GM12864 (cell line): ENCODE results near the gene TP53BP1.
A peak's percentile ranks its signal among the peaks of the same experiment; 100 is the strongest.

Source experiments
- DNase-seq: peaks from one replicate; pipeline ENCODE4 v3.0.0-alpha.2; 2011; ENCODE audit warnings: low read depth
- H3K4me3 ChIP-seq: 2 replicates; pipeline ENCODE4 v1.5.1; 2011; ENCODE audit warnings: mild to moderate bottlenecking, low read depth, low read length, control low read depth
- TF ChIP-seq, protein P1 (sequence below): IDR thresholded peaks from 2 replicates; pipeline ENCODE4 v1.5.1; 2011; ENCODE audit warnings: low read depth, mild to moderate bottlenecking, moderate library complexity, low read length, control low read depth, inconsistent platforms; ENCODE audit errors: missing control alignments

The TP53BP1 gene

DNA sequence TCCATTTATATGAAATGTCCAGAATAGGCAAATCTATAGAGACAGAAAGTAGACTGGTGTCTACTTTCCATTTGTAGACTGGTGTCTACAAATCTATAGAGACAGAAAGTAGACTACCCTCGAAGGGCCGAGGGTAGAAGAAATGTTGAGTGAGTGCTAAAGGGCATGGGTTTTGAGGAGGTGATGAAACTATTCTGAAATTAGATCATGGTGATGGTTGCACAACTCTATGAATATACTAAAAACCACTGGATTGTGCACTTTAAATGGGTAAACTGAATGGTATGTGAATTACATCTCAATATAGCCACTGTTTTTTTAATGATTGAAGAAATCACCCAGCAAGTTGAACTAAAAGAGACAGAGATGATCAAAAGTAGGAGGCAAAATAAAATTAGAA is 27.9 kb downstream of the TP53BP1 start:
- H3K4me3 ChIP-seq: no peak overlapping the region
- DNase-seq: no peak
- TF ChIP-seq, protein P1, sequence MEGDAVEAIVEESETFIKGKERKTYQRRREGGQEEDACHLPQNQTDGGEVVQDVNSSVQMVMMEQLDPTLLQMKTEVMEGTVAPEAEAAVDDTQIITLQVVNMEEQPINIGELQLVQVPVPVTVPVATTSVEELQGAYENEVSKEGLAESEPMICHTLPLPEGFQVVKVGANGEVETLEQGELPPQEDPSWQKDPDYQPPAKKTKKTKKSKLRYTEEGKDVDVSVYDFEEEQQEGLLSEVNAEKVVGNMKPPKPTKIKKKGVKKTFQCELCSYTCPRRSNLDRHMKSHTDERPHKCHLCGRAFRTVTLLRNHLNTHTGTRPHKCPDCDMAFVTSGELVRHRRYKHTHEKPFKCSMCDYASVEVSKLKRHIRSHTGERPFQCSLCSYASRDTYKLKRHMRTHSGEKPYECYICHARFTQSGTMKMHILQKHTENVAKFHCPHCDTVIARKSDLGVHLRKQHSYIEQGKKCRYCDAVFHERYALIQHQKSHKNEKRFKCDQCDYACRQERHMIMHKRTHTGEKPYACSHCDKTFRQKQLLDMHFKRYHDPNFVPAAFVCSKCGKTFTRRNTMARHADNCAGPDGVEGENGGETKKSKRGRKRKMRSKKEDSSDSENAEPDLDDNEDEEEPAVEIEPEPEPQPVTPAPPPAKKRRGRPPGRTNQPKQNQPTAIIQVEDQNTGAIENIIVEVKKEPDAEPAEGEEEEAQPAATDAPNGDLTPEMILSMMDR: no peak

DNA sequence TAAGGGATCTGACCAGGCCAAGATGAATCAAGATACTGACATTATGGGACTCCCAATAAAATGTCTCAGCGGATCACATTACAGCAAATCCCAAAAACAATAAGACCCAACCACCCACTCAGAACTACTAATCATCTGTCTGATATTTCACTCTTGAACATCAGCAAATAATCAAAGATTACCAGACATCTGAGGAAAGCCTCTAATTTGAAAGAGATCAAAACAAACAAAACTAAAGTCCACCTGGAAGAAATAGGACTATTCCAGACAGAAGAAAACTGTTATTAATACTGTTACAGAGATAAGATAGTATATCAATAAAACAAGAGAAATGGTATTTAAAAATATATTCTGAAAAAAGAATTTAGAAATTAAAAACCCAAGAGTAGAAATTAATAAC is 29.0 kb downstream of the TP53BP1 start:
- no peak overlapping the region for H3K4me3 ChIP-seq
- TF ChIP-seq, protein P1: no peak
- no peak for DNase-seq

DNA sequence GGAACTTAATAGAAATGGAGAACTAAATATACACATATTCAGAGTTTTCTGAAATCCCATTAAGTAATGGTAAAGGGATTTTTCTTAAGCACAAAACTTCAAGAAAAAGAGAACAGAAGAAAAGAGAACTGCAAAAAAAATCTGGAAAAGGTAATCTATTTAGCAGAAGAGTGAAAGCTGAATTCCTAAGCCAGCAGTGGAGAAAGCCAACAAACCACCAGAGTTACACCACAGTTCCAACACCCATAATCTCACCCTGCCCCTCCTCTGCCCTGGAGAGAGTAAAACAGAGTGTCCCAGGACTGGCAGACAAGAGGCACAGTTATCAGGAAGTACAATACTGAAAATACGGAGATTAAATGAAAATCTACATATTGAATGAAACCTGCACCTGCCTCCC is 29.4 kb downstream of the TP53BP1 start:
- no peak overlapping the region for H3K4me3 ChIP-seq
- TF ChIP-seq, protein P1: no peak
- DNase-seq: no peak

DNA sequence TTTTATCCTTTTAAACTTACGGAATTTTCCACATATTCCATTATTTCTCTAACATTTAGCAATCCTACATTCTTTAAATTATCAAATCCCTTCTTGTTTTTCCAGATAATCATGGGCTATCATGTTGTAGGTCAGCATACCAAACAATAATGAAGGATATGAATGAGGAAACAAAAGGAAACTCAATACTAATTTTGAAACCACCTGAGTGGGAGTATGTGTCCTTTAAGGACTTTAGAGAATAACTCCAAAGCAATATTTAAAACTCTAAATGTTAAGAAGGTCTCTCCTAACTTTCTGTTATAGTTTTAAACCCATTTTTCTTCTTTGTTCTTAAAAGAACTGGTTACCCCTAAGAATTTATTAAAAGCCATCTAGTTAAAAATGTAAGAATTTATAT is 43.0 kb downstream of the TP53BP1 start:
- no peak for DNase-seq
- no peak overlapping the region for H3K4me3 ChIP-seq
- TF ChIP-seq, protein P1: no peak

DNA sequence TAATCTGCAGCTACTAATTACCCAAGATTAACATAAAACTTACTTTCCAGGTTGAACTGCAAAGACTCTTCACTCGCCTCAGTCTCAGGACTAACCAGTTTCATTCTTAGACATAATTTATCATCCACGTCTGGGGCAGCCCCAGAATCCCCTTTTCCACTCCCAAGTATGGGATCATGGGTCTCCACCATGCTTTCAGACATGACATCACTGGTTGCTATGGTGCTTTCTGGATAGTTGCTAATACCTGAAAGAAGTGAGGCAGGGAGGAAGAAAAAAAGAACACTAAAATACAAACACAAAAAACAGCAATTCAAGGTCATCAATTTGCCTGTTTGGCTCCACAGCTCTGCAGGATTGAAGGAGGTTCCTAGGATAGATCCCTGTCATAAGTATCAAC is 46.6 kb downstream of the TP53BP1 start:
- H3K4me3 ChIP-seq: no peak overlapping the region
- DNase-seq: no peak
- TF ChIP-seq, protein P1: no peak

DNA sequence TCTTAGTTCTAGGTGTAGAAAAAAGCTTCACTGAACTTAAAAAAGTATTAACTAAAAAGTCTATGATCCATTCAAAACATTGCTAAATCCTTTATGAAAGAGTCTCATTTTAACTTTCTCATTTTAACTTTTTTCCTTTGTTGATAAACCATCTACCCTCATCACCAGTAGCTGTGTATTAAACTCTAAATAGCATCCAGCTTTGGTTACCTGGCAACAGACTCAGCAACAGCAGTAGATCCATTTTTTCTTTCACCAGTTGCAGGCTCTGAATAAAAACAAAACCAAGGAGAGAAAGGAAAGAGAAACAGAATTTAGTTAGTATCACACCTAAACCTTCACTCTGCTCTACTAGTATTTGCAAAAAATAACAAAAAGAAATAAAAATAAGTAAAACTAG is 51.6 kb downstream of the TP53BP1 start:
- TF ChIP-seq, protein P1: no peak
- H3K4me3 ChIP-seq: no peak overlapping the region
- no peak for DNase-seq

DNA sequence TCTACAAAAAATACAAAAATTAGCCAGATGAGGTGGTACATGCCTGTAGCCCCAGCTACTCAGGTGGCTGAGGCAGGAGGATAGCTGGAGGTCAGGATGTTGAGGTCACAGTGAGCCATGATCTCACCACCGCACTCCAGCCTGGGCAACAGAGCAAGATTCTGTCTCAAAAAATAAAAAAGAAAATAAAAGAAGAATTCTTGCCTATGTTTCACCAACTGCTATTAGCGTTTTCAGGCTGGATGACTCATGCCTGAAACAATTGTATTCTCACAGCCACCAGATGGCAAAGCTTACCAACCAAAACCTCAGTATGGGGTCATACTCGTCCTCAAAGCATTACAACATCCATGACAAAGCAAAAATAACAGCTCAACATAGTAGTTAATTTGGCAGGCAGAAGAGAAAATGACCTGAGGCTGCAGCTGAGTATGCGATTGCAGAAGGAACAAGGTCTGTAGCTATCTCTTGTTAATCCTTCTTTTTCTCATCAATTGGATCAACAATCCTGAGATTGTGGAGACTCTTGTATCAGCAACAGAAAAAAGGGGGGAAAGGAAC is 52.2 kb downstream of the TP53BP1 start:
- no peak overlapping the region for H3K4me3 ChIP-seq
- TF ChIP-seq, protein P1: no peak
- peak; percentile 13 for DNase-seq
